ENCODE measurements around the gene MX2.

Gene MX2

DNA sequence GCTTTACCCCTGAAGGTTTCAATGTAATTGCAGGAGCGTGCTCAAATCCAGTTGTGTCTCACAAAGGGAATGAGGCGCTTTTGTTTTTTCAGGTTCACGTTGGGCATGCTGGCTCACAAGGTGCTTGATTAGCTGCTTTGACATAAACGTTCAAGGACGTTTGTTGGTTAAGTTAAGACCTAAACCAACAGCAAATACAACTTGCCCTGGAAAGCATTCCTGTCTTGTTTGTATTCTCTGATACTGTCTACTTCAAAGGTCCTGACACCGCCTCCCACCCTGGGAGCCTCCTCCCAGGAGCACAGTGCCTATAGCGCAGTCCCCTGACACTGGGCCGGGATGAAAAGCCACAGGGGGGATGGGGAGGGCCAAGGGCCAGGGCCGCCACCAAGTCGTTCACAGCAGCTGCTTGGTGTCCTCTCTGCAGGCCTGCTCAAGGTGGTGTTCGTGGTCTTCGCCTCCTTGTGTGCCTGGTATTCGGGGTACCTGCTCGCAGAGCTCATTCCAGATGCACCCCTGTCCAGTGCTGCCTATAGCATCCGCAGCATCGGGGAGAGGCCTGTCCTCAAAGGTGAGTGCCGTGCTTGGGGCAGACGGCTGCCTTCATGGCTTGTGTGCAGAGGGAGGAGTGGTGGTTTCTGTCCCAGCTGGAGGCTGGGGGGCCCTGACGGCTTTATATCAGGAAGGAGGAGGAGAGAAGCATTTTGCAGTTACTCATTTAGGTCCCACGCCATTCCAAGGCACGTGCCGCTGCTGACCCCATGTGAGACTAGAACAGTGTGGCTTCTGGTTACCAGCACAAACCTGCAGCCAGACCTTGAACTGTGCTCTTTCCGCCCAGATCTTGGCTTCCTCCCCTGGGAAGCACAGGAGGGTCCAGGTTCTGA is 39.1 kb upstream of the MX2 start:
- no peak overlapping the region for H3K27ac ChIP-seq (ENCODE audit: extremely low read depth, low read depth, low read length)
- no peaks in the 10 kb centered on the region for H3K9me3 ChIP-seq (ENCODE audit: control insufficient read depth, insufficient read depth, low read depth, low read length)
- TF ChIP-seq HOXA7 (CRISPR knock-in tag; IDR thresholded peaks at IDR 0.05; ENCODE audit: borderline replicate concordance) (no peak), ZNF701 (tag by site-specific recombination; IDR thresholded peaks at IDR 0.05) (no peak)
- no peak overlapping the region for H3K4me3 ChIP-seq (ENCODE audit: low read depth, low read length)
- no peaks in the 10 kb centered on the region for H3K4me1 ChIP-seq (ENCODE audit: control insufficient read depth, insufficient read depth, low read length)
- ChIA-PET CTCF (interaction anchor here (0.5 to 0.6 kb wide), 2 partner anchors 10 to 39 kb away, joined by 3 to 4 read pairs; no protein-coding TSS in a partner anchor), POLR2A (no interaction called here)
- H3K36me3 ChIP-seq (ENCODE audit: control insufficient read depth in 2 of 2, insufficient read depth in 1 of 2, low read length in 2 of 2) = no peaks in the 10 kb centered on the region

DNA sequence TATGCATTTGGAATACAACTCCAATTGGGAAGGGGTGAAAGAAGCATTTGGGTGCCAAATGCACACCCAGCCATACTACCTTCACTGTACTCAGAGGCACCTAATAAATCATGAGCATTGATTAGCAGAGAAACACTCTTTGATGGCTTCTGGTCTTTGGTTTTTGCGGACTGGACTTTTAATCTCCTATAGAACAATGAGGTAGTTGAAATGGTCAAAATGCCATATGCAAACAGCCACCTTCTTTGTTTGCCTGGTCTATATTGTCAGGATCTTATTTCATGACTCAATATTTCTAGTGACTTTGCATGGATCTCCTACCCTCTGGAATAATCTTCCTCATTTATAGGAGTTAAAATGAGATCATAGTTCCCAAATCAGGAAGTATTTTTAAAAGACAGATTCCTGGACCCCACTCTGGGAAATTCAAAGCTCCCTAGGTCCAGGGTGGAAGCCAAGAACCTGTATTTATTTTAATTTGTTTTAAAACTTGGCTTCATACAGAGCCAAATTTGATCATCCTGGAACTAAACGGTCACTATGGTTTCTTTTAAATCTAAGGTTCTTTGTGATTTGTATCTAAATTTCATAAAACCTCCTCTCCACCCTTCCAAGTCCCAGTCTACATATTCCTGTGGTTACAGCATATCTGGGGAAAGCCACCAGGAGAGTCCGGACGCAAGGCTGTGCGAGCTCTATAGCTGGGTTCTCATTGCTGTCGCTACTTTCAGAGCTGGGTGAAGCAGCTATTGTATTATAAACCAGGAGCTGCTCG is 36.5 kb upstream of the MX2 start:
- CTCF ChIA-PET = interaction anchor here (1.0 kb wide), 1 partner anchor 192 kb away, joined by 3 read pairs; no protein-coding TSS in a partner anchor
- no peaks in the 10 kb centered on the region for H3K4me1 ChIP-seq (ENCODE audit: control insufficient read depth, insufficient read depth, low read length)
- H3K27ac ChIP-seq (ENCODE audit: extremely low read depth, low read depth, low read length) = no peak overlapping the region
- H3K4me3 ChIP-seq (ENCODE audit: low read depth, low read length) = no peak overlapping the region
- H3K9me3 ChIP-seq (ENCODE audit: control insufficient read depth, insufficient read depth, low read depth, low read length) = no peaks in the 10 kb centered on the region
- POLR2A ChIA-PET = no interaction called here
- H3K36me3 ChIP-seq (ENCODE audit: control insufficient read depth in 2 of 2, insufficient read depth in 1 of 2, low read length in 2 of 2) = no peaks in the 10 kb centered on the region
- TF ChIP-seq, protein P1, sequence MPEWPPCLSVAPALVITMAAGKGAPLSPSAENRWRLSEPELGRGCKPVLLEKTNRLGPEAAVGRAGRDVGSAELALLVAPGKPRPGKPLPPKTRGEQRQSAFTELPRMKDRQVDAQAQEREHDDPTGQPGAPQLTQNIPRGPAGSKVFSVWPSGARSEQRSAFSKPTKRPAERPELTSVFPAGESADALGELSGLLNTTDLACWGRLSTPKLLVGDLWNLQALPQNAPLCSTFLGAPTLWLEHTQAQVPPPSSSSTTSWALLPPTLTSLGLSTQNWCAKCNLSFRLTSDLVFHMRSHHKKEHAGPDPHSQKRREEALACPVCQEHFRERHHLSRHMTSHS (tag by site-specific recombination; IDR thresholded peaks at IDR 0.05) = no peak
- TF ChIP-seq WT1 (tag by site-specific recombination; IDR thresholded peaks at IDR 0.05) (no peak), ZNF138 (tag by site-specific recombination; IDR thresholded peaks at IDR 0.05; ENCODE audit: borderline replicate concordance) (no peak), ZNF558 (tag by site-specific recombination; IDR thresholded peaks at IDR 0.05) (no peak), ZNF214 (tag by site-specific recombination; IDR thresholded peaks at IDR 0.05; ENCODE audit: borderline replicate concordance) (no peak), ZNF23 (tag by site-specific recombination; IDR thresholded peaks at IDR 0.05; ENCODE audit: borderline replicate concordance) (no peak), ZNF112 (tag by site-specific recombination; IDR thresholded peaks at IDR 0.05) (no peak), ZNF510 (tag by site-specific recombination; IDR thresholded peaks at IDR 0.05; ENCODE audit: insufficient replicate concordance) (no peak), ZFHX2 (tag by site-specific recombination; conservative IDR thresholded peaks at IDR 0.05) (no peak), ZNF248 (tag by site-specific recombination; IDR thresholded peaks at IDR 0.05) (no peak), MEIS1 (CRISPR knock-in tag; IDR thresholded peaks at IDR 0.05; ENCODE audit: borderline replicate concordance) (no peak), ZNF792 (tag by site-specific recombination; IDR thresholded peaks at IDR 0.05) (no peak), ZNF664 (tag by site-specific recombination; IDR thresholded peaks at IDR 0.05) (no peak)
- TF ChIP-seq, protein P2, sequence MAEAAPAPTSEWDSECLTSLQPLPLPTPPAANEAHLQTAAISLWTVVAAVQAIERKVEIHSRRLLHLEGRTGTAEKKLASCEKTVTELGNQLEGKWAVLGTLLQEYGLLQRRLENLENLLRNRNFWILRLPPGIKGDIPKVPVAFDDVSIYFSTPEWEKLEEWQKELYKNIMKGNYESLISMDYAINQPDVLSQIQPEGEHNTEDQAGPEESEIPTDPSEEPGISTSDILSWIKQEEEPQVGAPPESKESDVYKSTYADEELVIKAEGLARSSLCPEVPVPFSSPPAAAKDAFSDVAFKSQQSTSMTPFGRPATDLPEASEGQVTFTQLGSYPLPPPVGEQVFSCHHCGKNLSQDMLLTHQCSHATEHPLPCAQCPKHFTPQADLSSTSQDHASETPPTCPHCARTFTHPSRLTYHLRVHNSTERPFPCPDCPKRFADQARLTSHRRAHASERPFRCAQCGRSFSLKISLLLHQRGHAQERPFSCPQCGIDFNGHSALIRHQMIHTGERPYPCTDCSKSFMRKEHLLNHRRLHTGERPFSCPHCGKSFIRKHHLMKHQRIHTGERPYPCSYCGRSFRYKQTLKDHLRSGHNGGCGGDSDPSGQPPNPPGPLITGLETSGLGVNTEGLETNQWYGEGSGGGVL (tag by site-specific recombination; IDR thresholded peaks at IDR 0.05) = no peak
- TF ChIP-seq, protein P3, sequence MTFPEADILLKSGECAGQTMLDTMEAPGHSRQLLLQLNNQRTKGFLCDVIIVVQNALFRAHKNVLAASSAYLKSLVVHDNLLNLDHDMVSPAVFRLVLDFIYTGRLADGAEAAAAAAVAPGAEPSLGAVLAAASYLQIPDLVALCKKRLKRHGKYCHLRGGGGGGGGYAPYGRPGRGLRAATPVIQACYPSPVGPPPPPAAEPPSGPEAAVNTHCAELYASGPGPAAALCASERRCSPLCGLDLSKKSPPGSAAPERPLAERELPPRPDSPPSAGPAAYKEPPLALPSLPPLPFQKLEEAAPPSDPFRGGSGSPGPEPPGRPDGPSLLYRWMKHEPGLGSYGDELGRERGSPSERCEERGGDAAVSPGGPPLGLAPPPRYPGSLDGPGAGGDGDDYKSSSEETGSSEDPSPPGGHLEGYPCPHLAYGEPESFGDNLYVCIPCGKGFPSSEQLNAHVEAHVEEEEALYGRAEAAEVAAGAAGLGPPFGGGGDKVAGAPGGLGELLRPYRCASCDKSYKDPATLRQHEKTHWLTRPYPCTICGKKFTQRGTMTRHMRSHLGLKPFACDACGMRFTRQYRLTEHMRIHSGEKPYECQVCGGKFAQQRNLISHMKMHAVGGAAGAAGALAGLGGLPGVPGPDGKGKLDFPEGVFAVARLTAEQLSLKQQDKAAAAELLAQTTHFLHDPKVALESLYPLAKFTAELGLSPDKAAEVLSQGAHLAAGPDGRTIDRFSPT (tag by site-specific recombination; IDR thresholded peaks at IDR 0.05) = no peak
- TF ChIP-seq, protein P4, sequence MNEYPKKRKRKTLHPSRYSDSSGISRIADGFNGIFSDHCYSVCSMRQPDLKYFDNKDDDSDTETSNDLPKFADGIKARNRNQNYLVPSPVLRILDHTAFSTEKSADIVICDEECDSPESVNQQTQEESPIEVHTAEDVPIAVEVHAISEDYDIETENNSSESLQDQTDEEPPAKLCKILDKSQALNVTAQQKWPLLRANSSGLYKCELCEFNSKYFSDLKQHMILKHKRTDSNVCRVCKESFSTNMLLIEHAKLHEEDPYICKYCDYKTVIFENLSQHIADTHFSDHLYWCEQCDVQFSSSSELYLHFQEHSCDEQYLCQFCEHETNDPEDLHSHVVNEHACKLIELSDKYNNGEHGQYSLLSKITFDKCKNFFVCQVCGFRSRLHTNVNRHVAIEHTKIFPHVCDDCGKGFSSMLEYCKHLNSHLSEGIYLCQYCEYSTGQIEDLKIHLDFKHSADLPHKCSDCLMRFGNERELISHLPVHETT (tag by site-specific recombination; IDR thresholded peaks at IDR 0.05) = no peak
- TF ChIP-seq, protein P5, sequence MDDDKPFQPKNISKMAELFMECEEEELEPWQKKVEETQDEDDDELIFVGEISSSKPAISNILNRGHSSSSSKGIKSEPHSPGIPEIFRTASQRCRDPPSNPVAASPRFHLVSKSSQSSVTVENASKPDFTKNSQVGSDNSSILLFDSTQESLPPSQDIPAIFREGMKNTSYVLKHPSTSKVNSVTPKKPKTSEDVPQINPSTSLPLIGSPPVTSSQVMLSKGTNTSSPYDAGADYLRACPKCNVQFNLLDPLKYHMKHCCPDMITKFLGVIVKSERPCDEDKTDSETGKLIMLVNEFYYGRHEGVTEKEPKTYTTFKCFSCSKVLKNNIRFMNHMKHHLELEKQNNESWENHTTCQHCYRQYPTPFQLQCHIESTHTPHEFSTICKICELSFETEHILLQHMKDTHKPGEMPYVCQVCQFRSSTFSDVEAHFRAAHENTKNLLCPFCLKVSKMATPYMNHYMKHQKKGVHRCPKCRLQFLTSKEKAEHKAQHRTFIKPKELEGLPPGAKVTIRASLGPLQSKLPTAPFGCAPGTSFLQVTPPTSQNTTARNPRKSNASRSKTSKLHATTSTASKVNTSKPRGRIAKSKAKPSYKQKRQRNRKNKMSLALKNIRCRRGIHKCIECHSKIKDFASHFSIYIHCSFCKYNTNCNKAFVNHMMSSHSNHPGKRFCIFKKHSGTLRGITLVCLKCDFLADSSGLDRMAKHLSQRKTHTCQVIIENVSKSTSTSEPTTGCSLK (tag by site-specific recombination; IDR thresholded peaks at IDR 0.05) = no peak
- TF ChIP-seq, protein P6, sequence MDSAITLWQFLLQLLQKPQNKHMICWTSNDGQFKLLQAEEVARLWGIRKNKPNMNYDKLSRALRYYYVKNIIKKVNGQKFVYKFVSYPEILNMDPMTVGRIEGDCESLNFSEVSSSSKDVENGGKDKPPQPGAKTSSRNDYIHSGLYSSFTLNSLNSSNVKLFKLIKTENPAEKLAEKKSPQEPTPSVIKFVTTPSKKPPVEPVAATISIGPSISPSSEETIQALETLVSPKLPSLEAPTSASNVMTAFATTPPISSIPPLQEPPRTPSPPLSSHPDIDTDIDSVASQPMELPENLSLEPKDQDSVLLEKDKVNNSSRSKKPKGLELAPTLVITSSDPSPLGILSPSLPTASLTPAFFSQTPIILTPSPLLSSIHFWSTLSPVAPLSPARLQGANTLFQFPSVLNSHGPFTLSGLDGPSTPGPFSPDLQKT (IDR thresholded peaks at IDR 0.05; ENCODE audit: borderline replicate concordance, low read depth, low read length) = no peak
